Sigmoid colon (tissue), 7 donors: ENCODE results near the gene PAK5. TPM values are rescaled to one million over a fixed set of nuclear protein-coding genes. Genes with fewer than 3 reads are reported as not detected.

ENCODE experiments used
- DNase-seq: peaks from one replicate; pipeline ENCODE4 v3.0.0-alpha.2; 2019
- H3K27ac ChIP-seq, 4 donors: fragments of 200-600 bp; sonication (generic); one replicate each; pipeline ENCODE4 v1.5.1; 2016 to 2019; ENCODE audit warnings: mild to moderate bottlenecking in 1 of 4
- H3K27me3 ChIP-seq, 3 donors: fragments of 200-600 bp; sonication (generic); one replicate each; pipeline ENCODE4 v1.5.1; 2019; ENCODE audit warnings: mild to moderate bottlenecking in 1 of 3
- H3K36me3 ChIP-seq, 4 donors: fragments of 200-600 bp; sonication (generic); one replicate each; pipeline ENCODE4 v1.5.1; 2016 to 2019
- H3K4me1 ChIP-seq, 4 donors: fragments of 200-600 bp; sonication (generic); one replicate each; pipeline ENCODE4 v1.5.1; 2017 to 2019
- H3K4me3 ChIP-seq, 4 donors: fragments of 200-600 bp; sonication (generic); one replicate each; pipeline ENCODE4 v1.5.1; 2017 to 2019; ENCODE audit warnings: mild to moderate bottlenecking in 2 of 4, moderate library complexity in 1 of 4
- H3K9me3 ChIP-seq, 4 donors: fragments of 200-600 bp in 3 of 4; sonication (generic) in 3 of 4; one replicate each; pipeline versions ENCODE4 v1.5.1 to v1.6.1; 2013 to 2019
- CTCF ChIP-seq, 4 experiments: fragments of 450-650 bp in 3 of 4; fragments of 200-600 bp in 1 of 4; IDR thresholded peaks; one replicate each; pipeline ENCODE4 v1.5.1; 2016 to 2019; ENCODE audit warnings: antibody characterized with exemption in 4 of 4, mild to moderate bottlenecking in 3 of 4, moderate library complexity in 2 of 4
- EP300 ChIP-seq, 4 donors: sonication (generic); formaldehyde crosslinking; IDR thresholded peaks; one replicate each; pipeline ENCODE4 v1.6.1; 2017; ENCODE audit warnings: antibody characterized with exemption in 4 of 4
- POLR2A ChIP-seq, 2 donors: fragments of 450-650 bp; IDR thresholded peaks; one replicate each; pipeline ENCODE4 v1.6.1; 2016; ENCODE audit warnings: antibody characterized with exemption in 2 of 2, mild to moderate bottlenecking in 2 of 2, moderate library complexity in 2 of 2
- POLR2AphosphoS5 ChIP-seq, 4 donors: sonication (generic); formaldehyde crosslinking; IDR thresholded peaks; one replicate each; pipeline ENCODE4 v1.6.1; 2017; ENCODE audit warnings: antibody characterized with exemption in 4 of 4
- WGBS, 2 donors: extraction: QIAGEN DNeasy Blood & Tissue Kit; methylation state at CpG; one replicate each; pipeline ENCODE4 v1.1.7; 2013; 5-methylcytosine and 5-hydroxymethylcytosine counted together
- intact Hi-C: fragments of 100-400 bp; cut with DNase I; formaldehyde crosslinking; loops from one replicate; pipeline ENCODE4 v1.15.1; 2023
- polyA plus RNA-seq, 3 donors: library from polyadenylated mRNA; stranded (reverse); fragments of 200-250 nt; gene quantifications; one replicate each; pipeline ENCODE4 v1.2.3, GENCODE V29; 2013
- total RNA-seq, 4 donors: library from RNA; depleted of rRNA; stranded (reverse); fragments of >200 nt; gene quantifications; one replicate each; pipeline ENCODE4 v1.1.0, GENCODE V29; 2016
- donor health status: healthy with polysubstance abuse.
- donor health status: Bipolar disorder and iron deficiency.
- donor health status: healthy.

Gene PAK5
- total and polyA plus RNA-seq, 7 donors = 0.03 to 0.36 (median 0.16) TPM; not detected in 2

GRCh38 chr20:9490161-9490560 is 348.7 kb downstream of the PAK5 start:
- no peaks in the 10 kb centered on the region for H3K4me1 ChIP-seq
- H3K27me3 ChIP-seq = no peaks in the 10 kb centered on the region
- intact Hi-C loops = no loop called here
- TF ChIP-seq CTCF (IDR thresholded peaks at IDR 0.05) (no peak), POLR2AphosphoS5 (IDR thresholded peaks at IDR 0.05) (no peak)
- H3K9me3 ChIP-seq = no peaks in the 10 kb centered on the region
- H3K4me3 ChIP-seq = no peak overlapping the region
- no peaks in the 10 kb centered on the region for H3K36me3 ChIP-seq
- 81 to 84% methylated on average over 3 of the region's 3 CpGs for WGBS, 2 donors
- H3K27ac ChIP-seq = no peak overlapping the region
- no peak for DNase-seq

GRCh38 chr20:9488063-9488462 is 350.8 kb downstream of the PAK5 start:
- intact Hi-C loops = no loop called here
- DNase-seq = no peak
- Histone ChIP-seq H3K4me1 (no peaks in the 10 kb centered on the region), H3K36me3 (no peaks in the 10 kb centered on the region), H3K9me3 (no peaks in the 10 kb centered on the region), H3K27ac (no peak overlapping the region), H3K27me3 (no peaks in the 10 kb centered on the region), H3K4me3 (no peak overlapping the region)
- TF ChIP-seq POLR2A (IDR thresholded peaks at IDR 0.05) (no peak), CTCF (IDR thresholded peaks at IDR 0.05) (no peak), EP300 (IDR thresholded peaks at IDR 0.05) (no peak), POLR2AphosphoS5 (IDR thresholded peaks at IDR 0.05) (no peak)
- 52 to 67% methylated on average over 2 of the region's 2 CpGs for WGBS, 2 donors

Other genes with a start within 250 kb of the PAK5 start
- 1 to 10 TPM in 1 of 4 donors, under 1 TPM in 3; 0.16 to 1.1 (median 0.38) TPM for gene ANKEF1, start 195.9 kb upstream of the PAK5 start, total RNA-seq
- 1 to 10 TPM; 1.8 to 2.4 (median 1.8) TPM for gene ANKEF1, start 195.9 kb upstream of the PAK5 start, polyA plus RNA-seq